Measurements from ENCODE around the gene KDM5A.

DNA sequence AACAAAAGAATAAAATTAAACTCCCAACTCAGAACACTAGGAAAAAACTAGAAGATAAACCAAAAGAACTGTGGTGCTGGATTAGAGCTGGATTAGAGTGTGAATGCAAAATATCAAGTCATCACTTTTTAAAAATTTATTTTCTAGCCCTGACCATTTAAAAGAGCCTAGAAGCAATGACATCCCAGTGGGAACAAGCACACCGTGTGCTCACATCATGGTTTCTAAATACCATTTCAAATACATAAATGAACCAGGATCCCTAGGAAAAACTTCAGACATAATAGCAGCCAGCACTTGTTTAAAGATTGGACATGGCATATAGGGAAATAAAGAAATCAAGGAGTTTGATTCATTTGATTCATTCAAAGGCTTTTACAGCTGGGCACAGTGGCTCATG is 30.0 kb downstream of the KDM5A start:
- TF ChIP-seq, protein P1, sequence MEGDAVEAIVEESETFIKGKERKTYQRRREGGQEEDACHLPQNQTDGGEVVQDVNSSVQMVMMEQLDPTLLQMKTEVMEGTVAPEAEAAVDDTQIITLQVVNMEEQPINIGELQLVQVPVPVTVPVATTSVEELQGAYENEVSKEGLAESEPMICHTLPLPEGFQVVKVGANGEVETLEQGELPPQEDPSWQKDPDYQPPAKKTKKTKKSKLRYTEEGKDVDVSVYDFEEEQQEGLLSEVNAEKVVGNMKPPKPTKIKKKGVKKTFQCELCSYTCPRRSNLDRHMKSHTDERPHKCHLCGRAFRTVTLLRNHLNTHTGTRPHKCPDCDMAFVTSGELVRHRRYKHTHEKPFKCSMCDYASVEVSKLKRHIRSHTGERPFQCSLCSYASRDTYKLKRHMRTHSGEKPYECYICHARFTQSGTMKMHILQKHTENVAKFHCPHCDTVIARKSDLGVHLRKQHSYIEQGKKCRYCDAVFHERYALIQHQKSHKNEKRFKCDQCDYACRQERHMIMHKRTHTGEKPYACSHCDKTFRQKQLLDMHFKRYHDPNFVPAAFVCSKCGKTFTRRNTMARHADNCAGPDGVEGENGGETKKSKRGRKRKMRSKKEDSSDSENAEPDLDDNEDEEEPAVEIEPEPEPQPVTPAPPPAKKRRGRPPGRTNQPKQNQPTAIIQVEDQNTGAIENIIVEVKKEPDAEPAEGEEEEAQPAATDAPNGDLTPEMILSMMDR (IDR thresholded peaks at IDR 0.05; ENCODE audit: insufficient read depth, low read length), result no peak
- TF ChIP-seq POLR2AphosphoS5 (IDR thresholded peaks at IDR 0.05; ENCODE audit: low read depth) (no peak), SPI1 (IDR thresholded peaks at IDR 0.05; ENCODE audit: borderline replicate concordance, low read depth) (no peak)

All from HL-60 (cell line).